Muscle of leg (tissue), 11 donors: ENCODE data around the gene SPSB3. TPM values are rescaled to one million over a fixed set of nuclear protein-coding genes. Genes with fewer than 3 reads are reported as not detected.
A peak's percentile ranks its signal among the peaks of the same experiment; 100 is the strongest.
"Not testable (repeated sequence)": the region's sequence is repeated elsewhere in the genome, so short reads cannot be mapped to it uniquely, and the experiment has no call there.

Source experiments
- DNase-seq: peaks from one replicate; pipeline ENCODE4 v3.0.0; 2013
- H3K27ac ChIP-seq: one replicate; pipeline ENCODE4 v1.5.1; 2013; ENCODE audit warnings: mild to moderate bottlenecking, low read length, control low read depth
- H3K27me3 ChIP-seq: one replicate; pipeline ENCODE4 v1.6.1; 2013; ENCODE audit warnings: low read length; ENCODE audit not compliant: control insufficient read depth, insufficient read depth
- H3K36me3 ChIP-seq: one replicate; pipeline ENCODE4 v1.6.1; 2013; ENCODE audit warnings: low read length; ENCODE audit not compliant: control insufficient read depth, insufficient read depth
- H3K4me1 ChIP-seq: one replicate; pipeline ENCODE4 v1.6.1; 2013; ENCODE audit warnings: low read length; ENCODE audit not compliant: control insufficient read depth, insufficient read depth
- H3K4me3 ChIP-seq: one replicate; pipeline ENCODE4 v1.5.1; 2013; ENCODE audit warnings: low read length, control low read depth
- H3K9me3 ChIP-seq: replicated peaks from 2 replicates; pipeline ENCODE4 v1.6.1; 2013; ENCODE audit warnings: low read depth, low read length; ENCODE audit not compliant: control insufficient read depth
- WGBS: methylation state at CpG from one replicate; pipeline ENCODE4 v1.1.5; 2013; ENCODE audit warnings: missing lambda C conversion rate; ENCODE audit not compliant: insufficient coverage; 5-methylcytosine and 5-hydroxymethylcytosine counted together
- polyA plus RNA-seq, 8 donors: library from polyadenylated mRNA; unstranded; fragments of 120-200 nt; gene quantifications; one replicate each; pipeline versions ENCODE4 v1.2.1 to v1.2.3, GENCODE V29; 2013; ENCODE audit warnings: inconsistent platforms in 1 of 8, low replicate concordance in 1 of 8; ENCODE audit not compliant: insufficient read length in 8 of 8, insufficient read depth in 1 of 8
- total RNA-seq: library from RNA; stranded (reverse); fragments of 120-200 nt; gene quantifications from one replicate; pipeline ENCODE4 v1.2.4, GENCODE V29; 2013

The SPSB3 gene
- total and polyA plus RNA-seq, 9 donors: 21.0 to 35.1 (median 24.7) TPM

GRCh38 chr16:1744338-1744840 is 38.0 kb downstream of the SPSB3 start:
- Histone ChIP-seq H3K27me3 (no peaks in the 10 kb centered on the region), H3K4me3 (no peak overlapping the region), H3K9me3 (no peaks in the 10 kb centered on the region), H3K27ac (no peak overlapping the region), H3K4me1 (no peaks in the 10 kb centered on the region), H3K36me3 (peaks cover 67% of the 10 kb centered on the region)
- WGBS: 90% methylated on average over 15 of the region's 24 CpGs
- DNase-seq: no peak

- DNase-seq: no peak
- no peaks in the 10 kb centered on the region for H3K27me3 ChIP-seq
- no peak overlapping the region for H3K27ac ChIP-seq
- WGBS: 85% methylated on average over 24 of the region's 32 CpGs
- H3K4me1 ChIP-seq: no peaks in the 10 kb centered on the region
- H3K36me3 ChIP-seq: peaks cover 60% of the 10 kb centered on the region
- no peaks in the 10 kb centered on the region for H3K9me3 ChIP-seq
- no peak overlapping the region for H3K4me3 ChIP-seq
These were observed 38.7 kb downstream of the SPSB3 start for GRCh38 chr16:1743376-1744337.

GRCh38 chr16:1741553-1742165 is 40.7 kb downstream of the SPSB3 start:
- H3K27ac ChIP-seq: no peak overlapping the region
- H3K4me3 ChIP-seq: no peak overlapping the region
- H3K9me3 ChIP-seq: no peaks in the 10 kb centered on the region
- DNase-seq: no peak
- H3K36me3 ChIP-seq: peaks cover 41% of the 10 kb centered on the region
- H3K4me1 ChIP-seq: no peaks in the 10 kb centered on the region
- H3K27me3 ChIP-seq: no peaks in the 10 kb centered on the region
- WGBS: 90% methylated on average over 17 of the region's 19 CpGs

GRCh38 chr16:1740781-1741490 is 41.4 kb downstream of the SPSB3 start:
- H3K9me3 ChIP-seq: no peaks in the 10 kb centered on the region
- no peak overlapping the region for H3K4me3 ChIP-seq
- no peaks in the 10 kb centered on the region for H3K27me3 ChIP-seq
- peaks cover 37% of the 10 kb centered on the region for H3K36me3 ChIP-seq
- no peak for DNase-seq
- no peaks in the 10 kb centered on the region for H3K4me1 ChIP-seq
- 87% methylated on average over 27 of the region's 30 CpGs for WGBS
- no peak overlapping the region for H3K27ac ChIP-seq

GRCh38 chr16:1740234-1740633 is 42.1 kb downstream of the SPSB3 start:
- DNase-seq: no peak
- 97% methylated on average over 33 of the region's 33 CpGs for WGBS
- Histone ChIP-seq H3K4me3 (no peak overlapping the region), H3K4me1 (no peaks in the 10 kb centered on the region), H3K27me3 (no peaks in the 10 kb centered on the region), H3K36me3 (peaks cover 30% of the 10 kb centered on the region), H3K9me3 (no peaks in the 10 kb centered on the region), H3K27ac (no peak overlapping the region)

- 97% methylated on average over 21 of the region's 22 CpGs for WGBS
- Histone ChIP-seq H3K4me3 (no peak overlapping the region), H3K4me1 (no peaks in the 10 kb centered on the region), H3K36me3 (peaks cover 43% of the 10 kb centered on the region), H3K9me3 (no peaks in the 10 kb centered on the region), H3K27ac (no peak overlapping the region), H3K27me3 (no peaks in the 10 kb centered on the region)
- no peak for DNase-seq
These were observed 47.6 kb downstream of the SPSB3 start for GRCh38 chr16:1734816-1735215.

- WGBS: 93% methylated on average over 17 of the region's 22 CpGs
- Histone ChIP-seq H3K36me3 (peaks cover 48% of the 10 kb centered on the region), H3K27me3 (no peaks in the 10 kb centered on the region), H3K27ac (no peak overlapping the region), H3K9me3 (no peaks in the 10 kb centered on the region), H3K4me3 (no peak overlapping the region), H3K4me1 (no peaks in the 10 kb centered on the region)
- no peak for DNase-seq
These were observed 48.2 kb downstream of the SPSB3 start for GRCh38 chr16:1734123-1734522.

GRCh38 chr16:1732551-1732987 is 49.8 kb downstream of the SPSB3 start:
- H3K4me1 ChIP-seq, H3K9me3 ChIP-seq, H3K27ac ChIP-seq, H3K4me3 ChIP-seq, H3K27me3 ChIP-seq, DNase-seq: not testable (repeated sequence)
- 87% methylated on average over 16 of the region's 21 CpGs for WGBS
- peaks cover 52% of the 10 kb centered on the region for H3K36me3 ChIP-seq

GRCh38 chr16:1732071-1732470 is 50.3 kb downstream of the SPSB3 start:
- Histone ChIP-seq H3K4me1 (no peaks in the 10 kb centered on the region), H3K27ac (no peak overlapping the region)

GRCh38 chr16:1731603-1732002 is 50.8 kb downstream of the SPSB3 start:
- Histone ChIP-seq H3K4me3 (no peak overlapping the region), H3K36me3 (peaks cover 62% of the 10 kb centered on the region), H3K4me1 (no peaks in the 10 kb centered on the region), H3K9me3 (no peaks in the 10 kb centered on the region), H3K27ac (no peak overlapping the region), H3K27me3 (no peaks in the 10 kb centered on the region)
- WGBS: 52% methylated on average over 3 of the region's 7 CpGs
- DNase-seq: peak; percentile 28

More at GRCh38 chr16:1732071-1732470, 50.3 kb downstream of the SPSB3 start:
- Histone ChIP-seq H3K36me3 (peaks cover 57% of the 10 kb centered on the region), H3K27me3 (no peaks in the 10 kb centered on the region), H3K4me3 (no peak overlapping the region), H3K9me3 (no peaks in the 10 kb centered on the region)
- no peak for DNase-seq
- WGBS: 89% methylated on average over 10 of the region's 14 CpGs
